HL-60 (cell line): Measurements from ENCODE around the gene KIF26B.
"Not testable (repeated sequence)": the region's sequence is repeated elsewhere in the genome, so short reads cannot be mapped to it uniquely, and the experiment has no call there.

Experiments used
- DNase-seq, 2 experiments: peaks; one replicate each; pipeline ENCODE4 v3.0.0-alpha.2; 2010 to 2020; ENCODE audit warnings: low read depth in 1 of 2, low spot score in 1 of 2
- H3K27ac ChIP-seq: fragments of 250-450 bp; sonication (Bioruptor Pico); replicated peaks from 2 replicates; pipeline ENCODE4 v1.5.1; 2020; ENCODE audit warnings: mild to moderate bottlenecking, moderate library complexity
- H3K27me3 ChIP-seq: fragments of 250-450 bp; sonication (Bioruptor Pico); 2 replicates; pipeline ENCODE4 v1.5.1; 2021; ENCODE audit warnings: mild to moderate bottlenecking, moderate library complexity; ENCODE audit not compliant: insufficient read depth, poor library complexity, severe bottlenecking
- H3K4me3 ChIP-seq: replicated peaks from 2 replicates; pipeline ENCODE4 v1.5.1; 2011; ENCODE audit warnings: mild to moderate bottlenecking, control low read depth, low read length; ENCODE audit not compliant: insufficient read depth
- GABPA ChIP-seq: IDR thresholded peaks from 2 replicates; pipeline ENCODE4 v1.6.1; 2012; ENCODE audit warnings: low read depth
- POLR2AphosphoS5 ChIP-seq: IDR thresholded peaks from 2 replicates; pipeline ENCODE4 v1.6.1; 2012; ENCODE audit warnings: low read depth
- SPI1 ChIP-seq: IDR thresholded peaks from 2 replicates; pipeline ENCODE4 v1.6.1; 2012; ENCODE audit warnings: low read depth, mild to moderate bottlenecking, borderline replicate concordance
- TF ChIP-seq, protein P1 (sequence below): IDR thresholded peaks from 2 replicates; pipeline ENCODE4 v1.6.1; 2012; ENCODE audit warnings: low read depth; ENCODE audit not compliant: insufficient replicate concordance
- TF ChIP-seq, protein P2 (sequence below): IDR thresholded peaks from one replicate; pipeline ENCODE4 v1.5.1; 2011; ENCODE audit warnings: low read length, control low read depth, inconsistent platforms; ENCODE audit not compliant: insufficient read depth

KIF26B gene

DNA sequence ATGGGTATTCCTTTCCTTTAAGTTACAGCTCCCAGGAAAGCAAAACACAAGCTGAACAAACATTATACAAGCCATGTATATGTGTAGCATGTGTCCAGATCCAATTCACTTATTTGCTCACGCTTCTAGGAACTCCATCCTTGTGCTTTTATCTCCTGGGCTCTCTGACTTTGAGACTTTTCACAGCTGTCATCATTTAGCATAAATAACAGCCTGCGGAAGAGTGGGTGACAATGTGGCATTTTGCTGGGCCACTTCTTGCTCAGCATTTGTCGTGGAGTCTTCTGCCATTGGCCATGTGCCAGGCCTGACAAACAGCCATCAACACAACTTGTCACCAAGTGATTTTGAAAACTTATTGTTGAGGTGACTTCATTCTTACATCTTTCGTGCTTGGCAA is 164.3 kb downstream of the KIF26B start:
- H3K27me3 ChIP-seq, result no peaks in the 10 kb centered on the region
- H3K4me3 ChIP-seq, result no peak overlapping the region
- DNase-seq, result no peak
- no peak overlapping the region for H3K27ac ChIP-seq
- TF ChIP-seq, protein P1, sequence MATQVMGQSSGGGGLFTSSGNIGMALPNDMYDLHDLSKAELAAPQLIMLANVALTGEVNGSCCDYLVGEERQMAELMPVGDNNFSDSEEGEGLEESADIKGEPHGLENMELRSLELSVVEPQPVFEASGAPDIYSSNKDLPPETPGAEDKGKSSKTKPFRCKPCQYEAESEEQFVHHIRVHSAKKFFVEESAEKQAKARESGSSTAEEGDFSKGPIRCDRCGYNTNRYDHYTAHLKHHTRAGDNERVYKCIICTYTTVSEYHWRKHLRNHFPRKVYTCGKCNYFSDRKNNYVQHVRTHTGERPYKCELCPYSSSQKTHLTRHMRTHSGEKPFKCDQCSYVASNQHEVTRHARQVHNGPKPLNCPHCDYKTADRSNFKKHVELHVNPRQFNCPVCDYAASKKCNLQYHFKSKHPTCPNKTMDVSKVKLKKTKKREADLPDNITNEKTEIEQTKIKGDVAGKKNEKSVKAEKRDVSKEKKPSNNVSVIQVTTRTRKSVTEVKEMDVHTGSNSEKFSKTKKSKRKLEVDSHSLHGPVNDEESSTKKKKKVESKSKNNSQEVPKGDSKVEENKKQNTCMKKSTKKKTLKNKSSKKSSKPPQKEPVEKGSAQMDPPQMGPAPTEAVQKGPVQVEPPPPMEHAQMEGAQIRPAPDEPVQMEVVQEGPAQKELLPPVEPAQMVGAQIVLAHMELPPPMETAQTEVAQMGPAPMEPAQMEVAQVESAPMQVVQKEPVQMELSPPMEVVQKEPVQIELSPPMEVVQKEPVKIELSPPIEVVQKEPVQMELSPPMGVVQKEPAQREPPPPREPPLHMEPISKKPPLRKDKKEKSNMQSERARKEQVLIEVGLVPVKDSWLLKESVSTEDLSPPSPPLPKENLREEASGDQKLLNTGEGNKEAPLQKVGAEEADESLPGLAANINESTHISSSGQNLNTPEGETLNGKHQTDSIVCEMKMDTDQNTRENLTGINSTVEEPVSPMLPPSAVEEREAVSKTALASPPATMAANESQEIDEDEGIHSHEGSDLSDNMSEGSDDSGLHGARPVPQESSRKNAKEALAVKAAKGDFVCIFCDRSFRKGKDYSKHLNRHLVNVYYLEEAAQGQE, result no peak
- TF ChIP-seq GABPA, result no peak
- no peak for TF ChIP-seq SPI1
- TF ChIP-seq POLR2AphosphoS5, result no peak
- TF ChIP-seq, protein P2, sequence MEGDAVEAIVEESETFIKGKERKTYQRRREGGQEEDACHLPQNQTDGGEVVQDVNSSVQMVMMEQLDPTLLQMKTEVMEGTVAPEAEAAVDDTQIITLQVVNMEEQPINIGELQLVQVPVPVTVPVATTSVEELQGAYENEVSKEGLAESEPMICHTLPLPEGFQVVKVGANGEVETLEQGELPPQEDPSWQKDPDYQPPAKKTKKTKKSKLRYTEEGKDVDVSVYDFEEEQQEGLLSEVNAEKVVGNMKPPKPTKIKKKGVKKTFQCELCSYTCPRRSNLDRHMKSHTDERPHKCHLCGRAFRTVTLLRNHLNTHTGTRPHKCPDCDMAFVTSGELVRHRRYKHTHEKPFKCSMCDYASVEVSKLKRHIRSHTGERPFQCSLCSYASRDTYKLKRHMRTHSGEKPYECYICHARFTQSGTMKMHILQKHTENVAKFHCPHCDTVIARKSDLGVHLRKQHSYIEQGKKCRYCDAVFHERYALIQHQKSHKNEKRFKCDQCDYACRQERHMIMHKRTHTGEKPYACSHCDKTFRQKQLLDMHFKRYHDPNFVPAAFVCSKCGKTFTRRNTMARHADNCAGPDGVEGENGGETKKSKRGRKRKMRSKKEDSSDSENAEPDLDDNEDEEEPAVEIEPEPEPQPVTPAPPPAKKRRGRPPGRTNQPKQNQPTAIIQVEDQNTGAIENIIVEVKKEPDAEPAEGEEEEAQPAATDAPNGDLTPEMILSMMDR, result no peak

DNA sequence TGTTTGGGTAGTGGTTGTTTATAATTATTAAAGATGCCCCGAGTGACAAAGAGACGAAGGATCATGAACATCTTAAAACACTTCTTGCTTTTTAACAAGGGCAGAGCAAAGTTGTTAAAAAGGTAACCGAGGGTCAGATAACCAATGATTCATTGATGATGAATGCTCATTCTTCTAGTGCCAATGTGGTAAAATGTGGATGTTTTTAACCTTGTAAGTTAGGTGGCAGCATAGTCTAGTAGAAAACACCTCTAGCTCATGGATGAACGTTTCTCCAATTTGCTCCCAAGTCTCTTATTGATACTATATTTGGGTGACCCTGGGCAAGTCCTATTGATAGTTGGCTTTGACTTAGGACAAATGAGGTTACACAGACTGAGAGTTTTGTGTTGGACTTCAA is 167.9 kb downstream of the KIF26B start:
- Histone ChIP-seq H3K4me3 (no peak overlapping the region), H3K27me3 (no peaks in the 10 kb centered on the region), H3K27ac (no peak overlapping the region)
- no peak for DNase-seq
- no peak for TF ChIP-seq GABPA
- TF ChIP-seq, protein P2, result no peak
- no peak for TF ChIP-seq SPI1
- no peak for TF ChIP-seq POLR2AphosphoS5
- TF ChIP-seq, protein P1, result no peak

GRCh38 chr1:245323765-245324164 is 169.0 kb downstream of the KIF26B start:
- DNase-seq, H3K27ac ChIP-seq, H3K4me3 ChIP-seq, H3K27me3 ChIP-seq: not testable (repeated sequence)

DNA sequence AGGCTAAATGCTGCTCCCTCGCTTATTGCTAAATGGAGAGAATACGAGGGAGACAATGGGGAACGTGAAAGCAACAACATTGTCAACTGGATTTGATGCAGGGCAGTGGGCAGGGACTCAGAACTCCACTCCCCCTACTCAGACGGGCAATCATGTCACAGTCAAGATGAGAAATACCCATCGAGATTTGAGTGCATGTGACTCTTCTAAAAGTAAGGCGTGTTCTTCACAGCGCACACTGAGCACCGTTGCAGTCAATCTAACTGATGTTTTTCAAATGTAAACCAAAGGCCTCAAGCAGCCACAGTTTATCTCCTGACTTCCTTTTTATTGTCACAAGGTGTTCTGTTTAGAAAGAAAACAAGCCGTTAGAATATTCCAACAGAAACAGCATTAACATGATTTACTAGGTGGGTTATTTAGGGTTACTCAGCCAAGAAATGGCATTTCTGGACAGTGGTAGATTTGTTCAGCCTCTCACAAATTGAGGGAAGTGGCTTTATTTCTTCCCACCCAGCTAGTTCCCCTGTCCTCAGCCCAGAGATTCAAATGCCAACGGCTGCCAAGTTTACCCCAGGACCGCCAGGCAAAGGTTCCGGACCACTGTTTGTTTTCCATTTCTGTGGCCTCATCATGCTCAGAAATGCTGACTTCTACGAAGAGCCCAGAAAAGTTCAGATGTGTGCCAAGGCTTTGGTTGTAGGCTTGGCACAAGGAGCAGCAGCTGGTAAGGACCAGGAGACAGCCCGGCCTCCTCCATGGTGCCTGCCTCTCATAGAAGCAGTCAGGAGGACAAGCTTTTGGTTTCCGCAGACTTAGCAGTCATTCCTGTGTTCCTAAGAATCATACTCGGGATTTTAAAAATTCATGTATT is 171.4 kb downstream of the KIF26B start:
- no peak for DNase-seq
- TF ChIP-seq POLR2AphosphoS5, result no peak
- TF ChIP-seq, protein P2, result no peak
- TF ChIP-seq SPI1, result no peak
- TF ChIP-seq GABPA, result no peak
- TF ChIP-seq, protein P1, result no peak
- Histone ChIP-seq H3K4me3 (no peak overlapping the region), H3K27ac (no peak overlapping the region), H3K27me3 (no peaks in the 10 kb centered on the region)
